Uterus (tissue), 2 donors: ENCODE data around the gene THEMIS.

Experiments
- CTCF ChIP-seq, 4 experiments: fragments of 200-600 bp in 2 of 4; fragments of 450-650 bp in 2 of 4; sonication (generic) in 2 of 4; IDR thresholded peaks; one replicate each; pipeline ENCODE4 v1.5.1; 2016 to 2019; ENCODE audit warnings: antibody characterized with exemption in 4 of 4, mild to moderate bottlenecking in 2 of 4, moderate library complexity in 1 of 4
- POLR2A ChIP-seq, 2 donors: fragments of 450-650 bp; IDR thresholded peaks; one replicate each; pipeline ENCODE4 v1.6.1; 2016; ENCODE audit warnings: antibody characterized with exemption in 2 of 2, mild to moderate bottlenecking in 1 of 2, moderate library complexity in 1 of 2

- TF ChIP-seq CTCF (IDR thresholded peaks at IDR 0.05), result no peak
- no peak for TF ChIP-seq POLR2A (IDR thresholded peaks at IDR 0.05)
These were observed 43.7 kb downstream of the THEMIS start for GRCh38 chr6:127857051-127857637.
